Endothelial cell of umbilical vein (primary cell): ENCODE results near the gene USP40. TPM values are rescaled to one million over a fixed set of nuclear protein-coding genes. Genes with fewer than 3 reads are reported as not detected.

Source experiments
- BruUV-seq: library from RNA; stranded (reverse); fragments of 400-500 nt; replicated peaks from 2 replicates; lab custom pipeline; 2021; lab: Mats Ljungman, UMichigan
- CTCF ChIA-PET: fragments of 300-600, 350-600 bp; sonication (Branson Sonifier 250); formaldehyde crosslinking; loops from one replicate; lab custom pipeline; 2021; ENCODE audit warnings: antibody characterized with exemption, inconsistent platforms; lab: Charles Lee
- POLR2A ChIA-PET: fragments of 300-600, 350-600 bp; sonication (Branson Sonifier 250); formaldehyde crosslinking; loops from one replicate; lab custom pipeline; 2021; ENCODE audit warnings: antibody characterized with exemption, inconsistent platforms; lab: Charles Lee
- DNase-seq: peaks from one replicate; pipeline ENCODE4 v3.0.0-alpha.2; 2011; ENCODE audit warnings: low read depth, low spot score
- FAIRE-seq: peaks from 2 replicates; lab custom pipeline; 2011; peaks lifted over from hg19 to GRCh38; lab: Jason Lieb, UNC
- H2AFZ ChIP-seq: 2 replicates; pipeline ENCODE4 v1.6.0; 2012; ENCODE audit warnings: low read depth, low read length, control low read depth, inconsistent platforms
- H3K27ac ChIP-seq: 2 replicates; pipeline ENCODE4 v1.5.1; 2011; ENCODE audit warnings: low read depth, mild to moderate bottlenecking, control low read depth, low read length, moderate library complexity; ENCODE audit not compliant: insufficient read depth
- H3K27me3 ChIP-seq, 2 experiments: 2 replicates each; pipeline versions ENCODE4 v1.6.0 to v1.6.1; 2011; ENCODE audit warnings: low read length in 2 of 2, mixed read lengths in 1 of 2; ENCODE audit not compliant: control insufficient read depth in 2 of 2, insufficient read depth in 2 of 2
- H3K36me3 ChIP-seq, 2 experiments: 2 replicates in 1 of 2; 3 replicates in 1 of 2; pipeline ENCODE4 v1.5.1; 2011; ENCODE audit warnings: low read length in 2 of 2, mild to moderate bottlenecking in 1 of 2, moderate library complexity in 1 of 2; ENCODE audit not compliant: control insufficient read depth in 2 of 2, insufficient read depth in 2 of 2; ENCODE audit errors: extremely low read depth in 1 of 2
- H3K4me1 ChIP-seq: 3 replicates; pipeline ENCODE4 v1.5.1; 2011; ENCODE audit warnings: mild to moderate bottlenecking, low read length; ENCODE audit not compliant: control insufficient read depth, insufficient read depth; ENCODE audit errors: extremely low read depth
- H3K4me2 ChIP-seq: 2 replicates; pipeline ENCODE4 v1.6.1; 2011; ENCODE audit warnings: low read length, control low read depth, mixed read lengths; ENCODE audit not compliant: insufficient read depth
- H3K4me3 ChIP-seq, 3 experiments: fragments of 200-600 bp in 1 of 3; sonication (generic), shearing (Covaris generic) in 1 of 3; replicated peaks in 1 of 3; 2 replicates each; pipeline ENCODE4 v1.5.1; 2011 to 2016; ENCODE audit warnings: control low read depth in 3 of 3, low read length in 3 of 3, mild to moderate bottlenecking in 2 of 3, inconsistent platforms in 1 of 3, low read depth in 1 of 3, moderate library complexity in 1 of 3; ENCODE audit not compliant: insufficient read depth in 1 of 3
- H3K79me2 ChIP-seq: 2 replicates; pipeline ENCODE4 v1.6.0; 2012; ENCODE audit warnings: low read length, inconsistent platforms; ENCODE audit not compliant: control insufficient read depth, insufficient read depth
- H3K9ac ChIP-seq: replicated peaks from 2 replicates; pipeline ENCODE3; 2011; ENCODE audit warnings: low read length, control low read depth; ENCODE audit not compliant: insufficient read depth; ENCODE audit errors: extremely low read depth
- H3K9me1 ChIP-seq: replicated peaks from 3 replicates; pipeline ENCODE4 v1.6.0; 2011; ENCODE audit warnings: mild to moderate bottlenecking, low read length; ENCODE audit not compliant: control insufficient read depth, insufficient read depth; ENCODE audit errors: extremely low read depth
- H3K9me3 ChIP-seq: replicated peaks from 2 replicates; pipeline ENCODE4 v1.5.1; 2012; ENCODE audit warnings: low read length, inconsistent platforms; ENCODE audit not compliant: control insufficient read depth, insufficient read depth
- H4K20me1 ChIP-seq: replicated peaks from 2 replicates; pipeline ENCODE3; 2011; ENCODE audit warnings: mild to moderate bottlenecking, low read length; ENCODE audit not compliant: control insufficient read depth, insufficient read depth; ENCODE audit errors: extremely low read depth
- CTCF ChIP-seq, 2 donors: IDR thresholded peaks; 1 replicate in 1 of 2; 2 replicates in 1 of 2; pipeline ENCODE4 v1.5.1; 2011; ENCODE audit warnings: low read length in 2 of 2, mild to moderate bottlenecking in 2 of 2, moderate library complexity in 2 of 2, control low read depth in 1 of 2, inconsistent platforms in 1 of 2, low read depth in 1 of 2; ENCODE audit not compliant: insufficient read depth in 1 of 2; ENCODE audit errors: extremely low read depth in 1 of 2
- FOS ChIP-seq: IDR thresholded peaks from 2 replicates; pipeline ENCODE4 v1.6.1; 2011; ENCODE audit warnings: mild to moderate bottlenecking, low read length, moderate library complexity, borderline replicate concordance; ENCODE audit not compliant: insufficient read depth
- GATA2 ChIP-seq: IDR thresholded peaks from 2 replicates; pipeline ENCODE4 v1.7.0; 2011; ENCODE audit warnings: low read depth, mild to moderate bottlenecking, moderate library complexity, mixed read lengths, low read length; ENCODE audit not compliant: insufficient read length, insufficient read depth
- MYC ChIP-seq: IDR thresholded peaks from one replicate; pipeline ENCODE4 v1.6.1; 2011; ENCODE audit warnings: mild to moderate bottlenecking, low read depth, low read length
- POLR2A ChIP-seq: IDR thresholded peaks from 2 replicates; pipeline ENCODE4 v1.6.1; 2012; ENCODE audit warnings: low read depth, mild to moderate bottlenecking, control low read depth, low read length
- dilution Hi-C: fragments of 300-500 bp; cut with MboI; formaldehyde crosslinking; loops from one replicate; pipeline ENCODE4 v1.15.0; 2019; ENCODE audit warnings: low sequenced_read_pairs; ENCODE audit not compliant: extremely low pct_ligation_motif_present
- intact Hi-C: fragments of 100-400 bp; cut with micrococcal nuclease; formaldehyde crosslinking; loops from one replicate; pipeline ENCODE4 v1.10.0; 2022
- polyA plus RNA-seq, 4 experiments: library from polyadenylated mRNA; depleted of rRNA in 3 of 4; stranded (reverse) in 3 of 4; unstranded in 1 of 4; fragments of >200 nt; gene quantifications; 2 replicates each; pipeline versions ENCODE4 v1.2.1 to v1.2.3, GENCODE V29; 2011 to 2012; ENCODE audit warnings: missing spikeins in 1 of 4
- total RNA-seq: library from RNA; stranded (reverse); gene quantifications from 2 replicates; pipeline ENCODE4 v1.2.3, GENCODE V29; 2021

The USP40 gene
- total and polyA plus RNA-seq, 2 donors (not counting 3 experiments of a cell fraction or from before 2014, with no cell fraction given), result 32.2 to 32.5 TPM

GRCh38 chr2:233448220-233448559 is 118.4 kb downstream of the USP40 start:
- no peak overlapping the region for H3K27ac ChIP-seq
- H3K79me2 ChIP-seq, result no peaks in the 10 kb centered on the region
- H4K20me1 ChIP-seq, result no peaks in the 10 kb centered on the region
- CTCF ChIA-PET, result interaction anchor here (0.8 to 4.3 kb wide), 18 partner anchors 11 to 873 kb away, joined by 3 to 74 read pairs (median 5); partner anchors contain the start of gene UGT1A5
- dilution Hi-C loops, result no loop called here
- H3K36me3 ChIP-seq, result peaks cover 0 to 16% of the 10 kb centered on the region in 2 experiments
- H3K9me1 ChIP-seq, result no peaks in the 10 kb centered on the region
- H3K9me3 ChIP-seq, result no peaks in the 10 kb centered on the region
- DNase-seq (peak; percentile 9), FAIRE-seq (no peak)
- no peak overlapping the region for H2AFZ ChIP-seq
- POLR2A ChIA-PET, result no interaction called here
- H3K4me2 ChIP-seq, result no peak overlapping the region
- H3K4me3 ChIP-seq, result no peak overlapping the region
- intact Hi-C loops, result loop anchor here (2.0 to 10.0 kb wide), 6 partner anchors 119 to 1669 kb away; partner anchors contain the start of genes HJURP and USP40
- no peak overlapping the region for H3K9ac ChIP-seq
- BruUV-seq, result no TSS peak
- no peaks in the 10 kb centered on the region for H3K27me3 ChIP-seq
- H3K4me1 ChIP-seq, result no peaks in the 10 kb centered on the region
- TF ChIP-seq CTCF (IDR thresholded peaks at IDR 0.05; ENCODE audit: extremely low read depth in 1 of 2, insufficient read depth in 1 of 2, low read depth in 1 of 2, low read length in 2 of 2) (peak; percentile 23 to 33), MYC (no peak)

DNA sequence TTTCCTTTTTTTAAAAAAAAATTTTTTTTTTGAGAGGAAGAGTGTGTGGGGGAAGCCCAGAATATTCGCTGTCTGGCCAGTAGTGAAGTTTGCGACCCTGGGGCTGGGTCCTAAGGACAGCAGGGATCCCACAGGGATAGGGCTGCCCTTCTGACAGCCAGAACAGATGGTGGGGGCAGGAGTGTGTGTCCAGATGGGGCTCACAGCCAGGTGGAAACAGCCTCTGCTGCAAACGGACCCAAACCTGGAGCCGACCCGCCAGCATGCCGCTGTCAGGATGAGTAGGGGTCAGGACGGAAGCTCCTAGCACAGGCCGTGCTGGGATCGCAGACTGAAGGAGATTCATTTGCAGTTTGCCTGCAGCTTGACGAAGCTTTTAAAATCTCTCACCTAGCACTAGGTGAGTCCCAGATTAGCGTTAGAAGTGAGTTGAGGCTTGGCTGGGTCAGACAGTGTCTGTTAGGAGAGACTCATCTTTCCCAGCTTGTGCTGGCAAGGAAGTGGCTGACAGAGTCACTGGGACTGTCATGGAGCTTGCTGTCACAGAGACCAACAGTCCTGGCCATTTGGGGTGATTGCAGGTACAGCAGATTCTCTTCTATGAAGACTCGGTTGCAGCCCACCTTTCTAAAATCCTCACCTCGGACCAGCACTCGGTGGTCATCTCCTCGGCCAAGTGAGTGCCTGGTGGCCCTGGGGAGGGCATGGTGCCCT is 118.9 kb downstream of the USP40 start:
- TF ChIP-seq POLR2A, result no peak
- no peak for TF ChIP-seq CTCF (IDR thresholded peaks at IDR 0.05; ENCODE audit: extremely low read depth in 1 of 2, insufficient read depth in 1 of 2, low read depth in 1 of 2, low read length in 2 of 2)
- no peak for TF ChIP-seq GATA2
- TF ChIP-seq FOS, result no peak
- Histone ChIP-seq H3K9me3 (no peaks in the 10 kb centered on the region), H3K9ac (no peak overlapping the region), H3K4me3 (no peak overlapping the region), H3K27ac (no peak overlapping the region), H4K20me1 (no peaks in the 10 kb centered on the region), H3K79me2 (no peaks in the 10 kb centered on the region), H3K9me1 (no peaks in the 10 kb centered on the region), H3K36me3 (peaks cover 0 to 16% of the 10 kb centered on the region in 2 experiments), H3K27me3 (no peaks in the 10 kb centered on the region), H2AFZ (no peak overlapping the region), H3K4me2 (no peak overlapping the region), H3K4me1 (no peaks in the 10 kb centered on the region)
- FAIRE-seq (no peak), DNase-seq (no peak)
- POLR2A ChIA-PET, result no interaction called here
- intact Hi-C loops (loop anchor here (2.0 to 10.0 kb wide), 6 partner anchors 119 to 1670 kb away; partner anchors contain the start of genes HJURP and USP40), dilution Hi-C loops (no loop called here)
- CTCF ChIA-PET, result interaction anchor here (0.8 to 6.3 kb wide), 14 partner anchors 10 to 483 kb away, joined by 3 to 191 read pairs (median 6); partner anchors contain the start of gene UGT1A5
- no TSS peak for BruUV-seq
